T-helper 2 cell treated with Interferon-gamma antibody and Interleukin-4, amounts not matched to agents 5 μg/mL and 100 μg/mL, for 36 hours (primary cell): Measurements from ENCODE around the gene ZIC1.
A peak's percentile ranks its signal among the peaks of the same experiment; 100 is the strongest.

ENCODE experiments used
- DNase-seq: peaks from one replicate; pipeline ENCODE4 v3.0.0; 2021; ENCODE audit warnings: low spot score
- H3K27ac Mint-ChIP-seq: one replicate; pipeline ENCODE4 v1.8.0; 2021; ENCODE audit warnings: mild to moderate bottlenecking, mixed read lengths
- H3K27me3 Mint-ChIP-seq: one replicate; pipeline ENCODE4 v1.8.0; 2021; ENCODE audit warnings: low read depth, mixed read lengths
- H3K36me3 Mint-ChIP-seq: one replicate; pipeline ENCODE4 v1.8.0; 2021; ENCODE audit warnings: low read depth, mixed read lengths
- H3K4me1 Mint-ChIP-seq: one replicate; pipeline ENCODE4 v1.8.0; 2021; ENCODE audit warnings: low read depth, mixed read lengths
- H3K4me3 Mint-ChIP-seq: one replicate; pipeline ENCODE4 v1.8.0; 2022; ENCODE audit warnings: mild to moderate bottlenecking, moderate library complexity, mixed read lengths
- H3K9me3 Mint-ChIP-seq: one replicate; pipeline ENCODE4 v1.8.0; 2021; ENCODE audit warnings: mixed read lengths

Gene ZIC1

GRCh38 chr3:147409143-147410115 lies at the start of gene ZIC1:
ZIC1 (plus strand) TSS chr3:147409365; CDS start chr3:147410113, 748 bp downstream.
- H3K4me1 Mint-ChIP-seq: peaks cover 8% of the 10 kb centered on the region
- peaks cover 85% of the 10 kb centered on the region for H3K27me3 Mint-ChIP-seq
- peaks cover 22% of the 10 kb centered on the region for H3K9me3 Mint-ChIP-seq
- H3K27ac Mint-ChIP-seq: peak within 1 kb of the TSS; percentile 81
- H3K4me3 Mint-ChIP-seq: peak within 1 kb of the TSS; percentile 32
- H3K36me3 Mint-ChIP-seq: peaks cover 22% of the 10 kb centered on the region
- no peak for DNase-seq

- H3K27ac Mint-ChIP-seq: no peak overlapping the region
- peaks cover 73% of the 10 kb centered on the region for H3K27me3 Mint-ChIP-seq
- peaks cover 2% of the 10 kb centered on the region for H3K4me1 Mint-ChIP-seq
- H3K36me3 Mint-ChIP-seq: no peaks in the 10 kb centered on the region
- no peaks in the 10 kb centered on the region for H3K9me3 Mint-ChIP-seq
- no peak overlapping the region for H3K4me3 Mint-ChIP-seq
- no peak for DNase-seq
These were observed 49.1 kb upstream of the ZIC1 start for GRCh38 chr3:147360051-147360439.

- no peaks in the 10 kb centered on the region for H3K9me3 Mint-ChIP-seq
- H3K4me1 Mint-ChIP-seq: peaks cover 2% of the 10 kb centered on the region
- no peak for DNase-seq
- H3K4me3 Mint-ChIP-seq: no peak overlapping the region
- H3K27ac Mint-ChIP-seq: no peak overlapping the region
- H3K27me3 Mint-ChIP-seq: peaks cover 70% of the 10 kb centered on the region
- H3K36me3 Mint-ChIP-seq: no peaks in the 10 kb centered on the region
These were observed 48.3 kb upstream of the ZIC1 start for GRCh38 chr3:147360646-147361453.

GRCh38 chr3:147361454-147362420 lies 47.4 kb upstream of the ZIC1 start:
- H3K36me3 Mint-ChIP-seq: no peaks in the 10 kb centered on the region
- peaks cover 61% of the 10 kb centered on the region for H3K27me3 Mint-ChIP-seq
- H3K9me3 Mint-ChIP-seq: no peaks in the 10 kb centered on the region
- H3K4me3 Mint-ChIP-seq: no peak overlapping the region
- DNase-seq: peak; percentile 6
- H3K4me1 Mint-ChIP-seq: peaks cover 2% of the 10 kb centered on the region
- no peak overlapping the region for H3K27ac Mint-ChIP-seq

- H3K4me1 Mint-ChIP-seq: peaks cover 2% of the 10 kb centered on the region
- H3K36me3 Mint-ChIP-seq: no peaks in the 10 kb centered on the region
- no peaks in the 10 kb centered on the region for H3K9me3 Mint-ChIP-seq
- no peak overlapping the region for H3K27ac Mint-ChIP-seq
- DNase-seq: no peak
- H3K4me3 Mint-ChIP-seq: no peak overlapping the region
- peaks cover 52% of the 10 kb centered on the region for H3K27me3 Mint-ChIP-seq
These were observed 44.4 kb upstream of the ZIC1 start for GRCh38 chr3:147364771-147365170.

GRCh38 chr3:147365196-147366115 lies 43.7 kb upstream of the ZIC1 start:
- H3K27me3 Mint-ChIP-seq: peaks cover 52% of the 10 kb centered on the region
- DNase-seq: no peak
- no peak overlapping the region for H3K27ac Mint-ChIP-seq
- H3K4me3 Mint-ChIP-seq: no peak overlapping the region
- no peaks in the 10 kb centered on the region for H3K36me3 Mint-ChIP-seq
- peaks cover 2% of the 10 kb centered on the region for H3K4me1 Mint-ChIP-seq
- no peaks in the 10 kb centered on the region for H3K9me3 Mint-ChIP-seq

GRCh38 chr3:147367676-147368075 lies 41.5 kb upstream of the ZIC1 start:
- DNase-seq: no peak
- Mint-ChIP-seq H3K9me3 (no peaks in the 10 kb centered on the region), H3K4me1 (no peaks in the 10 kb centered on the region), H3K27me3 (peaks cover 56% of the 10 kb centered on the region), H3K27ac (no peak overlapping the region), H3K36me3 (no peaks in the 10 kb centered on the region), H3K4me3 (no peak overlapping the region)

- H3K27ac Mint-ChIP-seq: no peak overlapping the region
- H3K36me3 Mint-ChIP-seq: no peaks in the 10 kb centered on the region
- H3K27me3 Mint-ChIP-seq: peaks cover 61% of the 10 kb centered on the region
- no peaks in the 10 kb centered on the region for H3K4me1 Mint-ChIP-seq
- no peak for DNase-seq
- no peaks in the 10 kb centered on the region for H3K9me3 Mint-ChIP-seq
- no peak overlapping the region for H3K4me3 Mint-ChIP-seq
These were observed 41.0 kb upstream of the ZIC1 start for GRCh38 chr3:147368151-147368550.

- DNase-seq: no peak
- no peaks in the 10 kb centered on the region for H3K36me3 Mint-ChIP-seq
- H3K9me3 Mint-ChIP-seq: no peaks in the 10 kb centered on the region
- H3K4me1 Mint-ChIP-seq: no peaks in the 10 kb centered on the region
- H3K27ac Mint-ChIP-seq: no peak overlapping the region
- peaks cover 66% of the 10 kb centered on the region for H3K27me3 Mint-ChIP-seq
- H3K4me3 Mint-ChIP-seq: no peak overlapping the region
These were observed 40.5 kb upstream of the ZIC1 start for GRCh38 chr3:147368561-147369221.

- no peak overlapping the region for H3K4me3 Mint-ChIP-seq
These were observed 39.9 kb upstream of the ZIC1 start for GRCh38 chr3:147369231-147369630.

GRCh38 chr3:147369661-147370123 lies 39.5 kb upstream of the ZIC1 start:
- Mint-ChIP-seq H3K36me3 (no peaks in the 10 kb centered on the region), H3K4me1 (no peaks in the 10 kb centered on the region), H3K4me3 (no peak overlapping the region), H3K27me3 (peaks cover 66% of the 10 kb centered on the region), H3K9me3 (no peaks in the 10 kb centered on the region), H3K27ac (no peak overlapping the region)
- no peak for DNase-seq

More at GRCh38 chr3:147369231-147369630, 39.9 kb upstream of the ZIC1 start:
- H3K9me3 Mint-ChIP-seq: no peaks in the 10 kb centered on the region
- H3K27me3 Mint-ChIP-seq: peaks cover 70% of the 10 kb centered on the region
- DNase-seq: no peak
- H3K27ac Mint-ChIP-seq: no peak overlapping the region
- H3K4me1 Mint-ChIP-seq: no peaks in the 10 kb centered on the region
- no peaks in the 10 kb centered on the region for H3K36me3 Mint-ChIP-seq

GRCh38 chr3:147370349-147370748 lies 38.8 kb upstream of the ZIC1 start:
- Mint-ChIP-seq H3K36me3 (no peaks in the 10 kb centered on the region), H3K9me3 (no peaks in the 10 kb centered on the region), H3K4me3 (no peak overlapping the region), H3K4me1 (no peaks in the 10 kb centered on the region), H3K27me3 (peaks cover 65% of the 10 kb centered on the region), H3K27ac (no peak overlapping the region)
- no peak for DNase-seq
